AG10803 (cell line): ENCODE data around the gene RIN1.

Experiments
- DNase-seq: peaks from one replicate; pipeline ENCODE4 v3.0.0; 2010; ENCODE audit warnings: low read depth
- H3K4me3 ChIP-seq: 2 replicates; pipeline ENCODE4 v1.5.1; 2011; ENCODE audit warnings: mild to moderate bottlenecking, low read length, control low read depth
- CTCF ChIP-seq: conservative IDR thresholded peaks from 2 replicates; pipeline ENCODE4 v1.5.1; 2011; ENCODE audit warnings: mild to moderate bottlenecking, low read length, control low read depth, inconsistent platforms

The RIN1 gene

GRCh38 chr11:66347425-66348276 is 11.4 kb upstream of the RIN1 start, which contains the start of gene B4GAT1:
Gene B4GAT1 (minus strand): TSS chr11:66347629. CDS start chr11:66347545, 84 bp downstream.
- H3K4me3 ChIP-seq, result peak within 1 kb of the TSS; percentile 91
- TF ChIP-seq CTCF, result no peak
- DNase-seq, result peak; percentile 94

- no peak for TF ChIP-seq CTCF
- peak overlapping the region; percentile 91 for H3K4me3 ChIP-seq
- DNase-seq, result no peak
These were observed 10.5 kb upstream of the RIN1 start for GRCh38 chr11:66346476-66347424.

- TF ChIP-seq CTCF, result no peak
- peak overlapping the region; percentile 98 for H3K4me3 ChIP-seq
- no peak for DNase-seq
These were observed 9.0 kb upstream of the RIN1 start for GRCh38 chr11:66345316-66345649.

GRCh38 chr11:66344550-66345315 is 8.5 kb upstream of the RIN1 start, which contains the start of gene BRMS1:
Gene BRMS1 (minus strand): TSS chr11:66345104. CDS start chr11:66342234, 2,870 bp downstream.
- H3K4me3 ChIP-seq, result peak within 1 kb of the TSS; percentile 98
- peak; percentile 96 for DNase-seq
- TF ChIP-seq CTCF, result peak; percentile 26; the same call in 1 of the 2 replicates

- no peak for TF ChIP-seq CTCF
- DNase-seq, result no peak
These were observed 6.9 kb upstream of the RIN1 start for GRCh38 chr11:66343176-66343575.

GRCh38 chr11:66341502-66342126 is 5.4 kb upstream of the RIN1 start:
- no peak overlapping the region for H3K4me3 ChIP-seq
- DNase-seq, result no peak
- no peak for TF ChIP-seq CTCF

More at GRCh38 chr11:66343176-66343575, 6.9 kb upstream of the RIN1 start:
- no peak overlapping the region for H3K4me3 ChIP-seq
